Thoracic aorta (tissue), 2 donors: ENCODE data around the gene HOXC4. TPM values are rescaled to one million over a fixed set of nuclear protein-coding genes. Genes with fewer than 3 reads are reported as not detected.
A peak's percentile ranks its signal among the peaks of the same experiment; 100 is the strongest.

Source experiments
- ATAC-seq: fragments of 150-250 bp; one replicate; pipeline ENCODE4 v1.8.0; 2017; ENCODE audit warnings: low read depth; ENCODE audit not compliant: insufficient number of reproducible peaks, low FRiP score
- DNase-seq: peaks from one replicate; pipeline ENCODE4 v3.0.0-alpha.2; 2020; ENCODE audit warnings: low spot score
- H3K27ac ChIP-seq, 2 donors: fragments of 200-600 bp; sonication (generic); 1 replicate in 1 of 2; 2 replicates in 1 of 2; pipeline ENCODE4 v1.5.1; 2016; ENCODE audit warnings: mild to moderate bottlenecking in 2 of 2, moderate library complexity in 2 of 2
- H3K27me3 ChIP-seq: fragments of 200-600 bp; sonication (generic); replicated peaks from 2 replicates; pipeline ENCODE4 v1.6.0; 2016; ENCODE audit warnings: mild to moderate bottlenecking; ENCODE audit not compliant: insufficient read depth
- H3K36me3 ChIP-seq: fragments of 200-600 bp; sonication (generic); one replicate; pipeline ENCODE4 v1.5.1; 2016
- H3K4me1 ChIP-seq, 2 donors: fragments of 200-600 bp; sonication (generic); 1 replicate in 1 of 2; 2 replicates in 1 of 2; pipeline versions ENCODE4 v1.5.1 to v1.6.0; 2016; ENCODE audit warnings: low read depth in 2 of 2, mild to moderate bottlenecking in 1 of 2; ENCODE audit not compliant: control insufficient read depth in 1 of 2
- H3K4me3 ChIP-seq: fragments of 200-600 bp; sonication (generic); 2 replicates; pipeline ENCODE4 v1.5.1; 2016; ENCODE audit warnings: mild to moderate bottlenecking
- H3K9me3 ChIP-seq: fragments of 200-600 bp; sonication (generic); 2 replicates; pipeline ENCODE4 v1.5.1; 2016
- CTCF ChIP-seq: fragments of 200-600 bp; sonication (generic); IDR thresholded peaks from one replicate; pipeline ENCODE4 v1.5.1; 2019; ENCODE audit warnings: antibody characterized with exemption
- total RNA-seq, 2 donors: library from RNA; depleted of rRNA; stranded (reverse); fragments of >200 nt; gene quantifications; one replicate each; pipeline versions ENCODE4 v1.1.0 to v1.2.3, GENCODE V29; 2016

HOXC4 gene
- 1 to 10 TPM in 1 of 2 donors, not detected in 1; 1.2 TPM for total RNA-seq

- H3K4me1 ChIP-seq, result peaks cover 7 to 18% of the 10 kb centered on the region in 2 donors
- H3K27ac ChIP-seq, result peak within 1 kb of the TSS in 1 of 2 donors; percentile 40
- ATAC-seq, result peak; percentile 85
Observed at GRCh38 chr12:54053751-54054741, at the start of gene HOXC4. TSS of gene HOXC4 (plus strand) at chr12:54053835. CDS start at chr12:54053923, 88 bp downstream.

GRCh38 chr12:54004063-54004840 is 49.4 kb upstream of the HOXC4 start:
- peaks cover 12 to 24% of the 10 kb centered on the region in 2 donors for H3K4me1 ChIP-seq

More at GRCh38 chr12:54053751-54054741, at the start of gene HOXC4:
- H3K4me3 ChIP-seq, result peak within 1 kb of the TSS; percentile 75
- no peak for TF ChIP-seq CTCF
- no peak for DNase-seq
- H3K36me3 ChIP-seq, result no peaks in the 10 kb centered on the region
- no peaks in the 10 kb centered on the region for H3K9me3 ChIP-seq
- no peaks in the 10 kb centered on the region for H3K27me3 ChIP-seq

GRCh38 chr12:54004841-54005530 is 48.6 kb upstream of the HOXC4 start:
- Histone ChIP-seq H3K4me3 (no peak overlapping the region), H3K36me3 (no peaks in the 10 kb centered on the region), H3K4me1 (peaks cover 10 to 23% of the 10 kb centered on the region in 2 donors), H3K9me3 (no peaks in the 10 kb centered on the region), H3K27me3 (peaks cover 19% of the 10 kb centered on the region), H3K27ac (no peak overlapping the region)
- TF ChIP-seq CTCF, result no peak
- no peak for ATAC-seq
- DNase-seq, result no peak

More at GRCh38 chr12:54004063-54004840, 49.4 kb upstream of the HOXC4 start:
- no peak for DNase-seq
- Histone ChIP-seq H3K27ac (no peak overlapping the region), H3K36me3 (no peaks in the 10 kb centered on the region), H3K27me3 (peaks cover 25% of the 10 kb centered on the region), H3K9me3 (no peaks in the 10 kb centered on the region), H3K4me3 (no peak overlapping the region)
- ATAC-seq, result no peak
- TF ChIP-seq CTCF, result no peak

- ATAC-seq, result no peak
- no peak for DNase-seq
- Histone ChIP-seq H3K36me3 (no peaks in the 10 kb centered on the region), H3K9me3 (no peaks in the 10 kb centered on the region), H3K27me3 (peaks cover 14% of the 10 kb centered on the region), H3K27ac (no peak overlapping the region), H3K4me1 (peaks cover 5 to 18% of the 10 kb centered on the region in 2 donors), H3K4me3 (no peak overlapping the region)
- no peak for TF ChIP-seq CTCF
Observed at GRCh38 chr12:54005531-54005852, 48.1 kb upstream of the HOXC4 start.
